ENCODE results near the gene AGAP1.

Gene AGAP1

GRCh38 chr2:236106761-236107160 lies 612.9 kb downstream of the AGAP1 start:
- H3K9ac ChIP-seq (ENCODE audit: low read length): no peak overlapping the region
- no peak for DNase-seq (ENCODE audit: low read depth)
- H3K36me3 ChIP-seq (ENCODE audit: control insufficient read depth, insufficient read depth, low read length, severe bottlenecking): no peaks in the 10 kb centered on the region
- no peaks in the 10 kb centered on the region for H3K4me1 ChIP-seq (ENCODE audit: control insufficient read depth, insufficient read depth, low read length)
- H3K9me3 ChIP-seq (ENCODE audit: control insufficient read depth, low read length): no peaks in the 10 kb centered on the region
- H3K4me3 ChIP-seq (ENCODE audit: low read length): no peak overlapping the region
- no peaks in the 10 kb centered on the region for H3K27me3 ChIP-seq (replicated peaks; ENCODE audit: control insufficient read depth, insufficient read depth, low read length)

- Histone ChIP-seq H3K36me3 (ENCODE audit: control insufficient read depth, insufficient read depth, low read length, severe bottlenecking) (no peaks in the 10 kb centered on the region), H3K4me1 (ENCODE audit: control insufficient read depth, insufficient read depth, low read length) (no peaks in the 10 kb centered on the region), H3K27me3 (replicated peaks; ENCODE audit: control insufficient read depth, insufficient read depth, low read length) (no peaks in the 10 kb centered on the region), H3K4me3 (ENCODE audit: low read length) (no peak overlapping the region), H3K9me3 (ENCODE audit: control insufficient read depth, low read length) (no peaks in the 10 kb centered on the region), H3K9ac (ENCODE audit: low read length) (no peak overlapping the region)
- DNase-seq (ENCODE audit: low read depth): no peak
These were observed 613.7 kb downstream of the AGAP1 start for GRCh38 chr2:236107536-236107935.

- H3K9ac ChIP-seq (ENCODE audit: low read length): no peak overlapping the region
- no peaks in the 10 kb centered on the region for H3K27me3 ChIP-seq (replicated peaks; ENCODE audit: control insufficient read depth, insufficient read depth, low read length)
- no peak for DNase-seq (ENCODE audit: low read depth)
- H3K36me3 ChIP-seq (ENCODE audit: control insufficient read depth, insufficient read depth, low read length, severe bottlenecking): no peaks in the 10 kb centered on the region
- H3K4me1 ChIP-seq (ENCODE audit: control insufficient read depth, insufficient read depth, low read length): no peaks in the 10 kb centered on the region
- no peak overlapping the region for H3K4me3 ChIP-seq (ENCODE audit: low read length)
- no peaks in the 10 kb centered on the region for H3K9me3 ChIP-seq (ENCODE audit: control insufficient read depth, low read length)
These were observed 614.2 kb downstream of the AGAP1 start for GRCh38 chr2:236107942-236108625.

GRCh38 chr2:236109061-236109460 lies 615.2 kb downstream of the AGAP1 start:
- Histone ChIP-seq H3K9ac (ENCODE audit: low read length) (no peak overlapping the region), H3K36me3 (ENCODE audit: control insufficient read depth, insufficient read depth, low read length, severe bottlenecking) (no peaks in the 10 kb centered on the region), H3K4me3 (ENCODE audit: low read length) (no peak overlapping the region), H3K27me3 (replicated peaks; ENCODE audit: control insufficient read depth, insufficient read depth, low read length) (no peaks in the 10 kb centered on the region), H3K9me3 (ENCODE audit: control insufficient read depth, low read length) (no peaks in the 10 kb centered on the region), H3K4me1 (ENCODE audit: control insufficient read depth, insufficient read depth, low read length) (no peaks in the 10 kb centered on the region)
- DNase-seq (ENCODE audit: low read depth): no peak

DNA sequence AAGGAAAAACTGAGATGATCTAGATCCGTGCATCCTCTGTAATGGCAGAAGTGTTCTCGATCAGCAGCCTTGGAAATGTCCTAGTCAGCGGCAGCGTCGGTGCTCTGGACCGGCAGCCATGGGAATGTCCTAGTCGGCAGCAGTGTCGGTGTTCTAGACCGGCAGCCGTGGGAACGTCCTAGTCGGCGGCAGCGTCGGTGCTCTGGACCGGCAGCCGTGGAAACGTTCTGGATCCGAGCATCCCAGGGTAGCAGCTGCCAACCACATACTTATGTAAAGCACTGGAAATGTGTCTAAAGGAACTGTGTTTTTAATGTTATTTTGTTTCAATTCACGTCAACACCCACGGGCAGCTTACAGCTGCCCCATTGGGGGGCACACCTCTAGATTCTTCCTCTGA lies 615.6 kb downstream of the AGAP1 start:
- DNase-seq (ENCODE audit: low read depth): no peak
- Histone ChIP-seq H3K9me3 (ENCODE audit: control insufficient read depth, low read length) (no peaks in the 10 kb centered on the region), H3K27me3 (replicated peaks; ENCODE audit: control insufficient read depth, insufficient read depth, low read length) (no peaks in the 10 kb centered on the region), H3K36me3 (ENCODE audit: control insufficient read depth, insufficient read depth, low read length, severe bottlenecking) (no peaks in the 10 kb centered on the region), H3K9ac (ENCODE audit: low read length) (no peak overlapping the region), H3K4me1 (ENCODE audit: control insufficient read depth, insufficient read depth, low read length) (no peaks in the 10 kb centered on the region), H3K4me3 (ENCODE audit: low read length) (no peak overlapping the region)

DNA sequence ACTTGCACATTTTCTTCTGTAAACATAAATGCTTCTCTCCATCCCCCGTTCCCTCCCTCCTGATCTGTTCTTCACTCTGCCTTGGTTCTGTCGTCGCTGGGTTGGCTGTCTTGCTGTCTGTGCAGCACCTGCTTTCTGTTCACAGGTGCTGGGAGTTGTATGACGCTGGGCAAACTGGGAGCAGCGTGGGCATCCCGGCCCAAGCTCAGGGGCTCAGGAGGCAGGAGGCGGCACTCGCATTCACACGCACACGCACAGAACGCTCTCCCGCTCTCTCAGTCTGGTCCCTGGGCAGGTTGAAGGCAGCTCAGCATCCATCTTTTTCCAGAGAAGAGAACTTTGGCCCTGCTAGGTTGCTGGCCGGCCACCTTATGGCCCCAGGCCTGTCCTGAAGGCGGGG lies 618.6 kb downstream of the AGAP1 start:
- Histone ChIP-seq H3K27me3 (replicated peaks; ENCODE audit: control insufficient read depth, insufficient read depth, low read length) (no peaks in the 10 kb centered on the region), H3K4me1 (ENCODE audit: control insufficient read depth, insufficient read depth, low read length) (no peaks in the 10 kb centered on the region), H3K36me3 (ENCODE audit: control insufficient read depth, insufficient read depth, low read length, severe bottlenecking) (no peaks in the 10 kb centered on the region), H3K9me3 (ENCODE audit: control insufficient read depth, low read length) (no peaks in the 10 kb centered on the region), H3K4me3 (ENCODE audit: low read length) (no peak overlapping the region), H3K9ac (ENCODE audit: low read length) (no peak overlapping the region)
- DNase-seq (ENCODE audit: low read depth): no peak

DNA sequence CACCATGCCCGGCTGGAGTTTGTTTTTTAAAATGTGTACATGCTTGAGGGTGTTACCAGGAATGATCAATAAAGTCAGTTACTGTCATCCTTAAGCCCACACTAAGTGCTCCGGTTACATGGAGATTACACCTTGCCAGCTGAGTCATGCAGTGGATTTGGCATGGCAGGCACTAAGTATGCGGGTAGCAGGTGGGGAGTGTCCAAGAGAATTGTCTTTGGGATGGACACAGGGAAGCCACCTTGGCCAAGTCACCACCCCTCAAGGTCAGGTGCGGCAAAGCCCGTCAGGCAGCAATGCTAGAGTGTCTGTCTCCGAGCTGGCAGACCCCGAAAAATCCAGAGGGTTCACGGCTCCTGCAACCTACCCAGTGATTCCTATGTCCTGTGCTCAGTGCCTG lies 619.6 kb downstream of the AGAP1 start:
- Histone ChIP-seq H3K27me3 (replicated peaks; ENCODE audit: control insufficient read depth, insufficient read depth, low read length) (no peaks in the 10 kb centered on the region), H3K4me1 (ENCODE audit: control insufficient read depth, insufficient read depth, low read length) (no peaks in the 10 kb centered on the region), H3K9ac (ENCODE audit: low read length) (no peak overlapping the region), H3K4me3 (ENCODE audit: low read length) (no peak overlapping the region), H3K36me3 (ENCODE audit: control insufficient read depth, insufficient read depth, low read length, severe bottlenecking) (no peaks in the 10 kb centered on the region), H3K9me3 (ENCODE audit: control insufficient read depth, low read length) (no peaks in the 10 kb centered on the region)
- no peak for DNase-seq (ENCODE audit: low read depth)

DNA sequence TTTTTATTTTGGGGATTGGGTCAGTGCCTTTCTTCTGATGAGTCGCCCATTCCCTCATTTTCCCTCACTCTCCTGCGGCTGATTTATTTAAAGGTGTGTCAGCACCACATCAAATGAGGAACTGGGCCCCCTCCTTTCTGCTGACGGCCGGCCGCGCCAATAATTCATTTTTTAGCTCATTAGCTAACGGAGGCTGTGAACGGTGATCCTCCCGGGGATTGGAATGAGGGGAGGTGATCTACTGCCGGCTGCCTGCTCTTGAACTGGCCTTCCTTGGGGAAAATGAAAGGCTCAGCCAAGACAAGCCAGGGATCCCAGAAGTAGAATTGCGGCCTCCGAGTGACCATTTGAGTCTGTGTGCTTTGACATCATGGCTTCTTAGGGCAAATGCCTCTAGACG lies 620.1 kb downstream of the AGAP1 start:
- H3K4me1 ChIP-seq (ENCODE audit: control insufficient read depth, insufficient read depth, low read length): no peaks in the 10 kb centered on the region
- H3K9ac ChIP-seq (ENCODE audit: low read length): no peak overlapping the region
- H3K9me3 ChIP-seq (ENCODE audit: control insufficient read depth, low read length): no peaks in the 10 kb centered on the region
- no peak overlapping the region for H3K4me3 ChIP-seq (ENCODE audit: low read length)
- no peak for DNase-seq (ENCODE audit: low read depth)
- H3K36me3 ChIP-seq (ENCODE audit: control insufficient read depth, insufficient read depth, low read length, severe bottlenecking): no peaks in the 10 kb centered on the region
- H3K27me3 ChIP-seq (replicated peaks; ENCODE audit: control insufficient read depth, insufficient read depth, low read length): no peaks in the 10 kb centered on the region

GRCh38 chr2:236114959-236115358 lies 621.1 kb downstream of the AGAP1 start:
- Histone ChIP-seq H3K36me3 (ENCODE audit: control insufficient read depth, insufficient read depth, low read length, severe bottlenecking) (no peaks in the 10 kb centered on the region), H3K4me3 (ENCODE audit: low read length) (no peak overlapping the region), H3K9ac (ENCODE audit: low read length) (no peak overlapping the region), H3K4me1 (ENCODE audit: control insufficient read depth, insufficient read depth, low read length) (no peaks in the 10 kb centered on the region), H3K9me3 (ENCODE audit: control insufficient read depth, low read length) (no peaks in the 10 kb centered on the region), H3K27me3 (replicated peaks; ENCODE audit: control insufficient read depth, insufficient read depth, low read length) (no peaks in the 10 kb centered on the region)
- DNase-seq (ENCODE audit: low read depth): no peak

GRCh38 chr2:236117401-236117800 lies 623.6 kb downstream of the AGAP1 start:
- H3K4me1 ChIP-seq (ENCODE audit: control insufficient read depth, insufficient read depth, low read length): no peaks in the 10 kb centered on the region
- no peak overlapping the region for H3K9ac ChIP-seq (ENCODE audit: low read length)
- no peak for DNase-seq (ENCODE audit: low read depth)
- no peaks in the 10 kb centered on the region for H3K36me3 ChIP-seq (ENCODE audit: control insufficient read depth, insufficient read depth, low read length, severe bottlenecking)
- no peak overlapping the region for H3K4me3 ChIP-seq (ENCODE audit: low read length)
- no peaks in the 10 kb centered on the region for H3K27me3 ChIP-seq (replicated peaks; ENCODE audit: control insufficient read depth, insufficient read depth, low read length)
- H3K9me3 ChIP-seq (ENCODE audit: control insufficient read depth, low read length): no peaks in the 10 kb centered on the region

DNA sequence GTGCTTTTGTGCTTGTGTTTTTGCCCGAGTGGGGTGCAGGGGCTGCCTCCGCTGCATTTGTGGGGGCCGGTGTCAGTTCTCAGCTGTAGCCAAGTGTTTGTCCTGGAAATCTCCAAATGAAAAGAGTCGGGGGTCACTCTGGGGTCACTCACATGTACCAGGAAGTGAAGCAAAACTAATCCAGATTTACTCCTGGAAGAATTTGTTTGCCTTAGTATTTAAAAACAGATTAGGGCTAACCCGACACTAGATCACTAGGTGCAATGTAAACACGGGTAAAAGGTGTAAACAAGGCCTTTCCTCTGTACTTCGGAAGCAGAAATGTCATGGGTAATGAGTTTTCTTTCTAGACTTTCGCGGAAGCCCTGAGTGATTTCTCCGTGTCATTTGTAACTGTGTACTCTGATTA lies 624.0 kb downstream of the AGAP1 start:
- DNase-seq (ENCODE audit: low read depth): no peak

DNA sequence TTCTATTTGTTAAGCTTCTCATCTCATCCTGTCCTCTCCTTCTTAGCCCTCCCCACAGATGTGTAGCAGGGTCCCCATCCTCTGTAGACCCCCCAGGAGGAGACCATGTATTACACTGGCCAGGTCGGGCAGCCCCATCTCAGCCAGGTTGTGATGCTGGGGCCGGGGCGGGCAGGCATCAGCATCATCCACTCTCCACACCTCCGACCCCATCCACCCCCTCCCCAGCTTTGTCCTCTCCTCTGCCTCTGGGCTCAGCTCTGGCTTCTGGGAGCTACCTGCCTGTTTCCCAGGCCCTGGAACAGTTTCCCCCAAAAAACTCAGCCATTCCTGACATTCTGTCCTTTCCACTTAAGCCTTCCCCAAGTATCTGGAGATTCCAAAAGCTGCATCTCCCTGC lies 625.2 kb downstream of the AGAP1 start:
- no peaks in the 10 kb centered on the region for H3K9me3 ChIP-seq (ENCODE audit: control insufficient read depth, low read length)
- H3K4me1 ChIP-seq (ENCODE audit: control insufficient read depth, insufficient read depth, low read length): no peaks in the 10 kb centered on the region
- H3K4me3 ChIP-seq (ENCODE audit: low read length): no peak overlapping the region
- no peak for DNase-seq (ENCODE audit: low read depth)
- H3K9ac ChIP-seq (ENCODE audit: low read length): no peak overlapping the region
- no peaks in the 10 kb centered on the region for H3K36me3 ChIP-seq (ENCODE audit: control insufficient read depth, insufficient read depth, low read length, severe bottlenecking)
- no peaks in the 10 kb centered on the region for H3K27me3 ChIP-seq (replicated peaks; ENCODE audit: control insufficient read depth, insufficient read depth, low read length)

More for the DNA sequence above, 624.0 kb downstream of the AGAP1 start:
- Histone ChIP-seq H3K4me1 (ENCODE audit: control insufficient read depth, insufficient read depth, low read length) (no peaks in the 10 kb centered on the region), H3K36me3 (ENCODE audit: control insufficient read depth, insufficient read depth, low read length, severe bottlenecking) (no peaks in the 10 kb centered on the region), H3K9ac (ENCODE audit: low read length) (no peak overlapping the region), H3K27me3 (replicated peaks; ENCODE audit: control insufficient read depth, insufficient read depth, low read length) (no peaks in the 10 kb centered on the region), H3K4me3 (ENCODE audit: low read length) (no peak overlapping the region), H3K9me3 (ENCODE audit: control insufficient read depth, low read length) (no peaks in the 10 kb centered on the region)
